Breast epithelium (tissue), 3 donors: ENCODE results near the gene JMJD1C.

ENCODE experiments used
- CTCF ChIP-seq, 3 donors: fragments of 450-650 bp; IDR thresholded peaks; one replicate each; pipeline ENCODE4 v1.5.1; 2016 to 2017; ENCODE audit warnings: antibody characterized with exemption in 3 of 3, mild to moderate bottlenecking in 3 of 3, moderate library complexity in 3 of 3
- POLR2AphosphoS5 ChIP-seq, 3 donors: sonication (generic); formaldehyde crosslinking; IDR thresholded peaks; one replicate each; pipeline ENCODE4 v1.6.1; 2017; ENCODE audit warnings: antibody characterized with exemption in 3 of 3

GRCh38 chr10:63286340-63286739 lies 179.4 kb downstream of the JMJD1C start:
- no peak for TF ChIP-seq POLR2AphosphoS5 (IDR thresholded peaks at IDR 0.05)
- no peak for TF ChIP-seq CTCF (IDR thresholded peaks at IDR 0.05)
